HG03575 (cell line): ENCODE data around the gene KCTD3.

Experiments used
- ATAC-seq: cut with Tn5 transposase; IDR thresholded peaks from one replicate; pipeline ENCODE4 v1.9.1; 2021; ENCODE audit not compliant: unreplicated experiment, insufficient number of reproducible peaks, low FRiP score; ENCODE audit errors: extremely low read depth

KCTD3 gene

DNA sequence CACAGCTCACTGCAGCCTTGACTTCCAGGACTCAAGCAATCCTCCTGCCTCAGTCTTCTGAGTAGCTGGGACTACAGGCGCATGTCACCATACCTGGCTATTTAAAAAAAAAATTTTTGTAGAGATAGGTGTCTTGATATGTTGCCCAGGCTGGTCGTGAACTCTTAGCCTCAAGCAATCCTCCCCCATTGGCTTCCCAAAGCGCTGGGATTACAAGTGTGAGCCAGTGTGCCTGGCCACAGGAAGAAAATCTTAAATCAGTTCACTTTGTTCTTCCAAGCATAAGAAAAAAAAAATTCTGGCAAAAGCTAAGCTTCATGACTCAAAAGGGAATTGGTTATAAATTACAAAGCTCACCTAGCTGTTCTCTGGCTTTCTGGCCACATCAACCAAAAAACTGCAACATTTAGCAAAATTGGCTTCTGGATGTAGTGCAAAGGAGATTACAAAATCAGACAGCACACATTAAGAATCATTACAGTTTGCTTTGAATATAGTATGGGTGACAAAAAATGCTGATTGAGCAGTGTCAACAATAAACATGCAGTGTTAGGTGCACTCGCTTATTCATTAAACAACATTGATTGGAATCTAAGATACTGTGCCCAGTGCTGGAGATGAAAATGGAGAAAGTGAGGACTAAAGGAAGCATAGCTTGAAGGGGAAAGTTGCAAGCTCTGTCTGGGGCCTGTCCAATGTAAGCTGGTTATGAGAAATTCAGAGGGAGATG is 76.7 kb downstream of the KCTD3 start:
- no peak for ATAC-seq

DNA sequence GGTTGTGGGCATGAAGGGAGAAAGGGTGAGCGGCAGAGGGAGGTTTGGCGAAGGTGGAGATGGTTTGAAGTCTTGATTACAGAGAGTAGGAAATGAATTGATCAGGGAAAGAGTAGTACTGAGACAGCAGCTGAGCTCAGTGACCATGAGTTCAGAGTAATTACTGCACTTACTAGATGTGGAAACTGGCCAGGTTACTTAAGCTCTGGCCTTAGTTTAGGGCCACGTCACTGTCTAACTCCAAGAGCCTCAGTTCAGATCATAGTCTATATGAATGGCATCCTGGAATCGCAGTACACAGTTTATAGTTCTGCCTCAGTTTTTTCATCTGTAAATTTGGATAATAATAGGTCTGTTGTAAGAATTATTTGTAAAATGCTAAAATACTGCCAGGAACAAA is 78.1 kb downstream of the KCTD3 start:
- ATAC-seq, result no peak

DNA sequence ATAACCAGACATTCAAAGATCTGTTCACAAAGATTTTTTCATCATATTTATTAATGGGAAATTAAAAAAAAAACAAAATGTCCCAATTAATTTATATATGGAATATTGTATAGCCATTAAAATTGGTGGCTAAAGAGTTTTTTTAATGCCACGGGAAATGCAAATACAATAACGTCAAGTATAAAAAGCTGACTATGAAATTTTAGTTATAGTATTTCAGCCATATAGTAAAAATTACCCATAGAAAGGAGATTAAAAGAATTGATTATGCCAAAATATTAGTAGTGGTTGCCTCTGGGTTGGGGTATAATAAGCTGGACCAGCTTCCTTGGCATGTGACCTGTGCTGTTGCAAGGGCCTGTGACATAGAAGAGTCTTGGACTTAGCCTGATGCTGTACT is 78.8 kb downstream of the KCTD3 start:
- ATAC-seq, result no peak

DNA sequence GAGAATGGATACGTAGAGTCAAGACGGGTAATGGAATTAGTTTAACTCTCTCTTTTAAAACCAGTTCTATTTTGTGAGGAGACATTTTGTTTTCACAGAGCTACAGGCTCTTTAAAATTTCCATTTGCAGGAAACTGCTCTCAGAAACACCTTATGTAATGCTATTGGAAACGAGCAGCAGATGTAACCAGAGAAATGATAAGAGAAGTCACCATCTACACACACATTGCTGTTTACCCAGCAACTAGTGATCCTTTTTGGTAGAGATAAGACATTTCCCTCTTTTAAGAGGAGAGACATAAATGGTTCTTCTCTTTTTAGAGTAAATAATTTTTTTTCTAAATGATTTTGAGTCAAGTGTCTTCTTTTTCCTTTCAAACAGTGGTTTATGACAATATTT is 80.6 kb downstream of the KCTD3 start:
- ATAC-seq, result no peak

DNA sequence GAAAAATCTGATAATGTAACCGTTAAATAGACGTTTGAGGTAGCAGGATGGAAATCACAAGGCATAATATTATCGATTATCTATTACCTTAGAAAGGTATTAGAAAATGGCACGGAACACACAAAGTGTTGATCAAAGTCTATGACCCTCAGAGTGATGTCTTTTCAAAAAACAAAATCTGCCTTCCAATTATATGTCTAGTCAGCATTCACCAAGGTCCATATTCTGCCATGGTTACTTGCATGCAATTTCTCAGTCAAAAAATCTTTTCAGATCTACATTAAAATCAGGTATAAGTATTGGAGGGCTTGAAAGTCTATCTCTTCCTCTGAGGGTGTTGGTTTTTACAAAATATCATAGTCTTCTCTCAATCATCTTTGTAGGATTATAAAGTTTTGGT is 81.9 kb downstream of the KCTD3 start:
- ATAC-seq, result no peak

DNA sequence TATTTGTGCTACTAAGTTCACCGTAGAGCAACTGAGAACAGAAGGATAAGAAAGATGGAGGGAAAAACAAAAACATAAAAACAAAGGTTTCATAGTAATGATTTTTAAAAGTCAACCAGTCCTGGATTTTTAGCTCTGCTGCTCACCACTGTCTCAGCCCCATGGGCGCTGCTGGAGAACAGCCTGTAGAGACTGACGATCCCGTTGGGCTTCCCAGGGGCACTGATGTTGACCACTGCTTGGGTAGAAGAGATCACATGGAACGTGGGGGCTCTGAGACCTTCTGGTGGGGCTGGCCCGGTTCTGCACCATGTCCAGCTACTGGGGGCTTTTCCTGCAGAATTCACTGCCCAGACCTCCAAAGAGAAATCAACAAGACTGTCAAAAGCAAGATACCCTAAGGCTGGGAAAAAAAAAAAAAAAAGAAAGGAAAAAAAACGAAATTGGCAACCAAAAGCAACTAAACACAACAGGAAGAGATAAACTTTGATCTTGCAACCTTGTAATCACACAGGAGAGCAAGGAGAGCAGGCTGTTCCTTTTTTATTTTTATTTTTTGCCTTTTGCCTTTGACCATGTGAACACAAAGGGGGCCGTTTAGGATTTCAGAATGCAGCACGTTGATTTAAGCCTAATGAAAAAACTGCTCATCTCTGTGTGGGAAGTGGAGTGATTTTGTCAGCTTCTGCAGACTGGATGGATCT is 83.5 kb downstream of the KCTD3 start:
- no peak for ATAC-seq

DNA sequence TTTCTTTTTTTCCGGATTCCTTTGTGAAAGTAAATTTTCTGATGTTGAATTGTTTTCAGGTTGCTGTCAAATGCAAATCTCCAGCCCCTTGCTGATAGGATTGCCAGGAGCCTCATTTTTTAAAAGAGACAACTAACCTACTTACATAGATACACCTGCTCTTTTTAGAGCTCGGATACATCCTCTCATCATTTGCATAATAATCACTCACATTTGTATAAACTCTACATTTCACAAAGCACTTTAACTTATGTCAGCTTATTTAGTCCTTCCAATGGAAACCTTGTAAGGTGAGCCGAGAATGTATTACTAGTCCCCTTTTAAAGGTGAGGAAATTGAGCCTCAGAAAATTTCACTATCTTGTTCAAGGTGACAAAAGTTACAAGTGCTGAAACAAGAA is 84.8 kb downstream of the KCTD3 start:
- no peak for ATAC-seq

DNA sequence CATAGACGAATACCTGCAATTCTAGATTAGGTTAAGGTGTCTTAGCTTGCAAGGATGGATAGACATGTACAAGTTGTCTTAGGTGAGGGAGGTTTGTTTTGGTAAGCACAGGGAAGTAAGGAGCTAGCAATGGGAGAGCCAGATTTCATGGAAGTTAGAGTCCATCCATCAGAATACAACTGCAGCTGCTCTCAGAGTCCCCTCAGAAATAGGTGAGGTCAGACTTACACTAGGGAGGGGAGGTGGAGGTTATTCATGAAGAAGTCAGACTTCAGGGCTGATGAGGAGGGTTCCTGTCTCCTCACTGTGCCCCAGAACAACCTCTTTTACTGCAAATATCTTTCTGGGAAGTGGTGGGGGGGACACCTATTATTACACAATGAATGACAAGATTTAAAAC is 85.3 kb downstream of the KCTD3 start:
- no peak for ATAC-seq

DNA sequence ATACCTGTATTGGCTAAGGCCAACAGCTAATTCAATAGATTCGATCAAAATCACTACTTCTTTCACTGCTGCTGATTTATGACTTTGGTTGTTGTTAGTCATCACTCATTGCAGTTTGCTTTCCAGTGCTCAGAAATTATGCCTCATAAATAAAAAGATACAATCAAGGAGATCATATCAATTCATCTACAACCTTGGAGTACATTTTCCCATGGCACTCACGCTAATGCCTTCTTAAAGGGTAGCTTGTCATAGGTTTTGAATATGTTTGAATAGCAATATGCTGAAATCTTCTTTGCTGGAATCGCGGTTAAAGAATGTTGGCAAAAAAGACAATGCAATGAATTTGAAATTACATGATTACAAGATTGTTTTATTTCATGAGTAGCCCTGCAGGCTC is 89.9 kb downstream of the KCTD3 start:
- no peak for ATAC-seq

DNA sequence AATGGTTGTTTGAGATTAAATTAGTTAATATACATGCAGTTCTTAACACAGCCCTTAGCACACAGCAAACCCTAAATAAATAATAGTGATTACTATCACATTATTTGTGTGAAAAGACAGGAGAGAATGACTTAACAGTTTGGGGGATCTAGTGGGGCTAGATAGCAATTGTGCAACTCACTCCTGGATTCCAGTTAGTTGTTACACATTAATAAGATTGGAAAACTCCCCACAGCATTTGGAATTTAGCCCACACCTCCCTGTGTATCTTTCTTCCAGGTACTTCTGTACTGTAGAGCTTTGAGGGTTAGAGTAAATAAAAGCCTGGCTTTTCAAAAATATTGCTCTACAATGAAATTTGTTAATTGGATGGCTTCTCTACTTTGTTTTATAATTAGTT is 93.2 kb downstream of the KCTD3 start:
- ATAC-seq, result no peak

DNA sequence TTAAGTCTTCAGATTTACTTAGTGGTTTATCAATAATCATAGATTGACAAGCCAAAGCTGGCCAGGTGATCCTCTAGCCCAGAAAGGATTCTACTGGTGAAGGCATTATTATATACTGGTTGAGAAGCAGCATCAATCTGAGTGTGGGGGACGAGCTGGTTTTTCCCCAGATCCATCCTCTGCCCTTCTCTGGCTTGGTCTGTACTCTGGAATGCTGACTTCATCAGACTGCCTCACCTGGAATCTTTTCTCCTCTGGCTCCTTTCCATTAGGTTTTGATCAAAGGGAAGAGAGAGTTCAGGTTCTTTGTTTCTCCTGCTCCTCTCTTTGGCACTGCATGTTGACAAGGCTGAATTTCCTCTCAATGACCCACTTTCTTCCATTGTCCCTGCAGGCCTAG is 93.9 kb downstream of the KCTD3 start:
- no peak for ATAC-seq

DNA sequence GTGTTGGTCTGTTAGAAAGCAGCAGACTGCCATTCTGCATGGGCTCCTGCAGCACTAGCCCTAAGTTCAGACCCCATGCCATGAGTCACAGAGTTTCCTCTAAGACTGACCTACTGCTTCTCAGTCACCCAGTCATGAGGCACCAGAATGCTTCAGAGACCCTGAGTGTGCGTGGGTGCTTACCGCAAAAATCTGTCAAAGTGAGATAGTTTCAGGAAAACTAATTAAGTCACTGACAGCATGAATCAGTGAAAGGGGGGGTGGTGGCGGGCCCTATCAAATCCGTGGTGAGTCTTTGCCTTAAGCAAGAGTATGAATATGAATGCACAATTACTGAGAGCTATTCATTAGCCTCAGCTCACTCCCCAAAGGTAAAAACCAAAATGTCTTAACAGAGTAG is 98.1 kb downstream of the KCTD3 start:
- ATAC-seq, result no peak

DNA sequence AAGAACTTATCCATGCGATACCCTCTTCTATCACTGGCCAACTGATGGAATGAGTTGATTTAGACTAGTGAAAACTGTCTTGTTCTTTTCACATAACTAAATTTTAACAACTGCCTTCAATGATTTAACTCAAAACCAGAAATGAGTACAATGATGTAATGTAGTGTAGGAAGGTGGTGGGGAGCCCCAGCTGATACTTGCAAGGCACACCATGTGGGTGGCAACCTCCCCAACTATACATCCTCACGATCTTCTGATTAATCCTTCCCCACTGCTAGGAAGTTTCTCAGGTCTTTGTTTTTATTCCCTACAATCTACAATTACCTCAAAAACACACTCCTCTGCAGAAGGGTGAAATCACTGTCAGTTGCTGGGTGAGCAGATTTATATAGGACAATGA is 100.7 kb downstream of the KCTD3 start:
- no peak for ATAC-seq

DNA sequence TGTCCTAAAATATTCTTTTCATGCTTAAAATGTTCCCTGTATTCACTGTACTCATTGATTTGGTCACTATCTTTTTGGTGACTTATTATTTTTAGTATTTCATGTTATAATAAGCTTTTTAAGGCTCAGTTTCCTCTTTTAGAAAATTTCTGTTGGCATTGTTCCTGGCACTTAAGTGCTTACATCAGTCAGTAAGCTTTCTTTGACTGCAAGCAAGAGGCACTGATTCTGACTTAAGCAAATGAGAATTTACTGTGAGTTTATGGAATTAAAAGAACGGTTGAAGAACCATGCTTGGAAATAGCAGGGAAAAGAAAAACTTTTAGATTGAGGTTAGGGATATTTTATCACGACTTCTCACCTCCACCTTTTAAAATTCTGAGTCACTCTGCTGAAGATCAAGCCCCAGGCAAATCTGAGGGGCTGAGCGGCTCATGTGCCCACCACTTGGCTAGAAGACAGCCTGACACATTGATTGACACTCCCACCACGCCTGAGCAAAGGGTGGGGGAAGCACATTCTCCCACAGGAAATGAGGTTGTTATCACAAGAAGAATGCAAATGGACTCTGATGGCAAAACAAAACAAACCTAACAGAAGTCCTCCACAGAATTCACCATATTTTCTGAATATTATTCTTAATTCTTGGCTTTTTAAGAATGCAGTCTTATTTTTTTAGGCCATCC is 102.8 kb downstream of the KCTD3 start:
- no peak for ATAC-seq
